SH-SY5Y (cell line): ENCODE results near the gene MIOS.

Experiments used
- GATA2 ChIP-seq: IDR thresholded peaks from 2 replicates; pipeline ENCODE4 v1.6.1; 2011; ENCODE audit warnings: mild to moderate bottlenecking, low read depth, low read length
- GATA3 ChIP-seq: IDR thresholded peaks from 2 replicates; pipeline ENCODE4 v1.6.1; 2011; ENCODE audit warnings: low read depth, mild to moderate bottlenecking, low read length, moderate library complexity

The MIOS gene

GRCh38 chr7:7565746-7566650 is 686 bp upstream of the MIOS start:
- TF ChIP-seq GATA2 (no peak), GATA3 (no peak)

- TF ChIP-seq GATA2, result peak; percentile 64; the same call in 1 of the 2 replicates
- peak; percentile 79 for TF ChIP-seq GATA3
These were observed 1.3 kb downstream of the MIOS start for GRCh38 chr7:7567898-7568531.

- no peak for TF ChIP-seq GATA3
- TF ChIP-seq GATA2, result no peak
These were observed 1.9 kb downstream of the MIOS start for GRCh38 chr7:7568553-7568952.

GRCh38 chr7:7569081-7569527 is 2.4 kb downstream of the MIOS start:
- TF ChIP-seq GATA2 (no peak), GATA3 (no peak)

GRCh38 chr7:7569615-7570014 is 2.9 kb downstream of the MIOS start:
- TF ChIP-seq GATA3, result no peak
- no peak for TF ChIP-seq GATA2

- TF ChIP-seq GATA3, result no peak
- no peak for TF ChIP-seq GATA2
These were observed 3.9 kb downstream of the MIOS start for GRCh38 chr7:7570584-7570983.

GRCh38 chr7:7573701-7574100 is 7.0 kb downstream of the MIOS start:
- TF ChIP-seq GATA3, result no peak
- TF ChIP-seq GATA2, result no peak

GRCh38 chr7:7576344-7576743 is 9.7 kb downstream of the MIOS start:
- TF ChIP-seq GATA3 (no peak), GATA2 (no peak)

- TF ChIP-seq GATA2, result no peak
- no peak for TF ChIP-seq GATA3
These were observed 11.2 kb downstream of the MIOS start for GRCh38 chr7:7577888-7578287.

GRCh38 chr7:7579638-7580037 is 13.0 kb downstream of the MIOS start:
- TF ChIP-seq GATA2, result no peak
- TF ChIP-seq GATA3, result no peak

GRCh38 chr7:7581531-7582179 is 15.0 kb downstream of the MIOS start:
- TF ChIP-seq GATA2, result no peak
- no peak for TF ChIP-seq GATA3

- TF ChIP-seq GATA2 (no peak), GATA3 (no peak)
These were observed 15.9 kb downstream of the MIOS start for GRCh38 chr7:7582596-7582995.

- no peak for TF ChIP-seq GATA3
- TF ChIP-seq GATA2, result no peak
These were observed 17.0 kb downstream of the MIOS start for GRCh38 chr7:7583731-7584130.

- TF ChIP-seq GATA2 (peak; percentile 17; the same call in 1 of the 2 replicates), GATA3 (peak; percentile 79)
These were observed 18.0 kb downstream of the MIOS start for GRCh38 chr7:7584653-7585052.
